GM06990 (cell line): ENCODE data around the gene ELAVL1.

ENCODE experiments used
- DNase-seq: peaks from one replicate; pipeline ENCODE4 v3.0.0-alpha.2; 2011; ENCODE audit not compliant: insufficient read length; ENCODE audit errors: extremely low read depth
- H3K27me3 ChIP-seq: replicated peaks from 2 replicates; pipeline ENCODE4 v1.6.0; 2011; ENCODE audit warnings: low read length; ENCODE audit not compliant: control insufficient read depth, insufficient read depth
- H3K36me3 ChIP-seq: 2 replicates; pipeline ENCODE4 v1.5.1; 2011; ENCODE audit warnings: low read length; ENCODE audit not compliant: control insufficient read depth, insufficient read depth
- H3K4me3 ChIP-seq: replicated peaks from 2 replicates; pipeline ENCODE4 v1.5.1; 2011; ENCODE audit warnings: low read depth, mild to moderate bottlenecking, control low read depth, low read length
- CTCF ChIP-seq: IDR thresholded peaks from 2 replicates; pipeline ENCODE4 v1.5.1; 2011; ENCODE audit warnings: low read length, control low read depth, mild to moderate bottlenecking, inconsistent platforms; ENCODE audit not compliant: insufficient read depth, poor library complexity, severe bottlenecking

The ELAVL1 gene

GRCh38 chr19:7982103-7982502, 23.3 kb downstream of the ELAVL1 start:
- peaks cover 51% of the 10 kb centered on the region for H3K36me3 ChIP-seq
- no peak for DNase-seq
- no peak for TF ChIP-seq CTCF
- H3K4me3 ChIP-seq, result no peak overlapping the region
- H3K27me3 ChIP-seq, result no peaks in the 10 kb centered on the region

GRCh38 chr19:7981661-7982060, 23.8 kb downstream of the ELAVL1 start:
- no peak overlapping the region for H3K4me3 ChIP-seq
- no peaks in the 10 kb centered on the region for H3K27me3 ChIP-seq
- no peak for DNase-seq
- no peak for TF ChIP-seq CTCF
- peaks cover 54% of the 10 kb centered on the region for H3K36me3 ChIP-seq

DNA sequence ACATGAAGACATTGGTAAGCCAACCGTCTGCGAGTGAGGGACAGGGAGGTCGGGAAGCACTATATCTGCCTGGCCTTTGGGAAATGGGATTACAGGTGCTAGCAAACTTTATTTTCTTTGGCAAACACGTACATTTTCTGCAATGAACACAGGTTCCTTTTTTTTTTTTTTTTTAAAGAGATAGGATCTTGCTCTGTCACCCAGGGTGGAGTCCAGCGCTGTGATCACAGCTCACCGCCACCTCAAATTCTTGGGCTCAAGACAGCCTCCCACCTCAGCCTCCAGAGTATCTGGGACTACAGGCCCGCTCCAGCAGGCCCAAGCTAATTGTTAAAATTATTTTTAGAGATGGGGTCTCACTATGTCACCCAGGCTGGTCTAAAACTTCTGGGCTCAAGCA, 24.2 kb downstream of the ELAVL1 start:
- no peaks in the 10 kb centered on the region for H3K27me3 ChIP-seq
- TF ChIP-seq CTCF, result no peak
- H3K4me3 ChIP-seq, result no peak overlapping the region
- DNase-seq, result no peak
- H3K36me3 ChIP-seq, result peaks cover 56% of the 10 kb centered on the region

- no peak for DNase-seq
- no peak overlapping the region for H3K4me3 ChIP-seq
- no peaks in the 10 kb centered on the region for H3K27me3 ChIP-seq
- peaks cover 53% of the 10 kb centered on the region for H3K36me3 ChIP-seq
- TF ChIP-seq CTCF, result no peak
These were observed 24.8 kb downstream of the ELAVL1 start for GRCh38 chr19:7980635-7981121.

DNA sequence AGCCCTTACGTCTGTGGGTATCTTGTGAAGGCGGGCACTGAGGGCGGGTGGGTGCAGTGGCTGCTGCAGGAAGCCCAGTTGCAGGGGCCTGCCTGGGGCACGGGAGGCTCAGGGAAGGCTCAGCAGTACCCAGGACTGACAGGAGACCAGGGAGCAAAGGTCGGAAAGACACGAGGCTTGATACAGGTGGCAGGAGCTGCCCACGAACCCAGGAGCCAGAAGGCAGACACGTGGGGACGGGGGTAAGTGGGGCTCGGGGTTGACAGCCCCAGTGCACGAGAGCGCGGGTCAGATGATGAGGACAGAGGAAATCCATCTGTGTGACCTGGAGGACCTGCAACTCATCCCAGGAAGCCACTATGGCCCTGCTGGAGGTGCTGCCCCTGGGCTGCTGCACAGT, 25.3 kb downstream of the ELAVL1 start:
- no peak for TF ChIP-seq CTCF
- Histone ChIP-seq H3K4me3 (no peak overlapping the region), H3K36me3 (peaks cover 50% of the 10 kb centered on the region), H3K27me3 (no peaks in the 10 kb centered on the region)
- DNase-seq, result no peak

GRCh38 chr19:7979559-7979958, 25.9 kb downstream of the ELAVL1 start:
- no peak for TF ChIP-seq CTCF
- DNase-seq, result no peak
- Histone ChIP-seq H3K4me3 (no peak overlapping the region), H3K27me3 (no peaks in the 10 kb centered on the region), H3K36me3 (peaks cover 55% of the 10 kb centered on the region)
